Measurements from ENCODE around the gene SLC24A3. TPM values are rescaled to one million over a fixed set of nuclear protein-coding genes. Genes with fewer than 3 reads are reported as not detected.

The SLC24A3 gene
- total RNA-seq, 1 experiment from 2014 or later: not detected

- DNase-seq (ENCODE audit: low spot score): no peak
These were observed 29.0 kb downstream of the SLC24A3 start for GRCh38 chr20:19241440-19241839.

DNA sequence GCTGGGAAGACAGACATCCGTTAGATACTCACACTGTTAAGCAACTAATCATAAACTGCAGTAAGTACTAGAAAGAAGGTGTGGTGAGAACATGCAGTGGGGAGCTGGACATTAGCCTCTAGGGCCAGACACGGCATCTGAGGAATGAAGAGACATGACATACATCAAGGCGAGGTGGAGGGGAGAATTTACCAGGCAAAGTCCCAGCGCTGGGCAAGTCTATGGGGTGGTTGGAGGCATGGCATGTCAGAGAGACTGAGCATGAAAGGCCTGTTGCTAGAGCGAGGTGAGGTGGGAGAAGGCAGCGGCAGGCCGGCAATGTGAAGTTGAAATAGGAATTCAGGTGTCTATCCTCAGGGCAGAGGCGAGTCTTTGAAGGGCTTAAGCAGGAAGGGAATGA lies 31.8 kb downstream of the SLC24A3 start:
- no peak for DNase-seq (ENCODE audit: low spot score)

DNA sequence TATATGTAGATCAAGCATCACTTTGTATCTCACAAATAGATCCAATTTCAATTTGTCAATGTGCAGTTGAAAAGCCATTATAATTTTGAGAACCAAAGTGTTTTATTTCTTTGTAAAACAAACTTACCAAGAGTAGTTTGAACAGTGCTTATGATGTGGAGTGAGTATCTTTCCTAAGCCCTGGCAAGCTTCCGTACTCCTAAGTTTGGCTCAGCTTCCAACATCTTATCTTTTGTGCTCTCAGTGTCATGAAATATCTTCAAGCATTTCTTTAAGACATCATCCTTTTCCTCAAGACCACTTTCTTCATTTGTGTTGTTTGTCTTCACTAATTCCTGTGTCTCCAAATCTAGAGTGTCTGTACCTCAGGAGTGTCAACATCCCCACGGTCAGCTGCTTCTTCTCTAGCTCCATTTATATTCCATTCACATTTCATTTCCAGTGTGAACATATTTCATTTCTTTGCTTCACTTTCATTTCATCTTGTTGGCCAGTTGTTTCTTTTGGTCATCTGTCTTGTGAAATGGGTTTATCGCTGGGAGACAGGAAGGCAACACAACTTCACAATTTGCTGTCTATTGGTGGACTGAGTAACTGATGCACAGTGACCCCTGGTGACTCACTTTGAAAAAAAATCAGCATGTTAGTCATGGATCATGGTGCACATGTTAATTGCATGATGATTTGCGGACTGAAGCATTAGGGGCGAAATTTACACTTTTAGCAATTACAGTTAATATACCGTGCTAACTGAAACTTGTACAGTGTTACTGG lies 36.9 kb downstream of the SLC24A3 start:
- peak; percentile 20 for DNase-seq (ENCODE audit: low spot score)

DNA sequence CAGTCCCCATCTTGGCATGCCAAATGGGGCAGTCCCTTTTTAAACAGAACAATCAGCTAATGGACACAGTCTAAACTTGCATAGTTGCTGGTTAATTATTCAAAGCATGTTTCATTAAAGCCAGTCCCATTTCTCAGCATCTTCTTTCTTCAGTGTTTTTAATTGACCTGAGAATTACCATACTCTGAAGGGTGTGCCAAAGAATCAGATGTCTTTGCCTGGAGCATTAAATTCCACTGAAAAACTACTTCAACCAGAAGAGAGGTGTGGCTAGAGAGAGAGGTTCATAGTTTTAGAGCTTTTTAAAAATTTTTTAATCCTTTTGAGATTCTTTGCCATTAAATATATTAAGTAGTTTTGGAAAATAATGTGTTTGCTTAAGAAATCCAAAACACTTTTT lies 37.9 kb downstream of the SLC24A3 start:
- no peak for DNase-seq (ENCODE audit: low spot score)

DNA sequence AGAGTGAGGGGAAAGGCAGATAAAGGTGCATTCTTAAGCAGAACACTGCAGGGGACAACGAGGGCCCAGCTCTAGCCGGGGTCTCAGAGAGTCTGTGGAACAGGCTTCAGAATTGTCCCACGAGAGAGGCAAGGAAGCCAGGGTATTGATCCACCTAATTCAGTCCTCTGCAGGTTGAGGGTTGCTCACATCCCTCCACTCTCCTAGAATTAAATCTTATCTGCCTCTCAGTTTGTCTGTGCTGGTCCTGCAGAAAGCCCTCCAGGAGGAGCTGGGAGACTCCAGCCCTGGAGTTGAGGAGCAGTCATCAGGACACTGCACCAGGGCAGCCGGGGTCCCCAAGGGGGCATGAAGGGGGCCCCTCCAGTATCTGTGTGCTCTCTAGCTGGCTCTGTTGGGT lies 39.1 kb downstream of the SLC24A3 start:
- no peak for DNase-seq (ENCODE audit: low spot score)

DNA sequence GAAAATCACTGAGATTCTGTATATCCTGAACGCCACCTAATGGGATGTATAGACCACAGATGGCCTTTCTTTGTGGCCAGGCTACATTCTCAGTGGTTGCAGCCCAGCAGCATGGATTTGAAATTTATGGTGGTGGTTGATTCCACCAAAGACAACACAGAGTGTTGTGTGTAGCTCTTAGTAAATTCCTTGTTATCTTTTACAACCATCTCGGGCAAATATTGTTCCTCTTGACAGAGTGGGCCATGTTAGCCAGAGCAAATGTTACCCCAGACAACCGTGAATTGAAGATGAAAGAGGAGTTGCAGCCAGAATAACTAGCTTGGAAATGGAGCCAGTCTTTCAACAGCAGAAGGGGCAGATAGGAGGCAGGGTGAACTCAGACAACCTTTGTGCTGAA lies 39.5 kb downstream of the SLC24A3 start:
- no peak for DNase-seq (ENCODE audit: low spot score)

- DNase-seq (ENCODE audit: low spot score): no peak
These were observed 40.1 kb downstream of the SLC24A3 start for GRCh38 chr20:19252451-19253120.

DNA sequence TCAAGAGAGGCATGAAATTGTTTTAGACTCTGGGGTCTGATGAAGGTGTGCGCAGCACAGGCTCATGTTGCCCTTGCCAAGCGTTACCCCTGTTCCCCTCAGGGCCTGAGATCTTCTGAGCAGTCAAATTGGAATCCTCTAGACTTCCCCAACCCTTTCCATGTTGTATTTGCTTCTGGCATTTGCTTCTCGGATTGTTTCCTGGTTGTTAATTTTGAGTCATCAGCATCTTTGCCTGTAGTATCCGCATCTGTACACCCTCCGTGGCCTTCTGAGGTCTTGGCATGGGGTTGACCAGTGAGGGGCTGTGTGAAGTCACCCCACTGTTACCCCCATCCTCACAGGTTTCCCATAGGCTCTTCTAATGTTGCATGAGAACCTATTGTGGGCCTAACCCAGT lies 40.9 kb downstream of the SLC24A3 start:
- no peak for DNase-seq (ENCODE audit: low spot score)

DNA sequence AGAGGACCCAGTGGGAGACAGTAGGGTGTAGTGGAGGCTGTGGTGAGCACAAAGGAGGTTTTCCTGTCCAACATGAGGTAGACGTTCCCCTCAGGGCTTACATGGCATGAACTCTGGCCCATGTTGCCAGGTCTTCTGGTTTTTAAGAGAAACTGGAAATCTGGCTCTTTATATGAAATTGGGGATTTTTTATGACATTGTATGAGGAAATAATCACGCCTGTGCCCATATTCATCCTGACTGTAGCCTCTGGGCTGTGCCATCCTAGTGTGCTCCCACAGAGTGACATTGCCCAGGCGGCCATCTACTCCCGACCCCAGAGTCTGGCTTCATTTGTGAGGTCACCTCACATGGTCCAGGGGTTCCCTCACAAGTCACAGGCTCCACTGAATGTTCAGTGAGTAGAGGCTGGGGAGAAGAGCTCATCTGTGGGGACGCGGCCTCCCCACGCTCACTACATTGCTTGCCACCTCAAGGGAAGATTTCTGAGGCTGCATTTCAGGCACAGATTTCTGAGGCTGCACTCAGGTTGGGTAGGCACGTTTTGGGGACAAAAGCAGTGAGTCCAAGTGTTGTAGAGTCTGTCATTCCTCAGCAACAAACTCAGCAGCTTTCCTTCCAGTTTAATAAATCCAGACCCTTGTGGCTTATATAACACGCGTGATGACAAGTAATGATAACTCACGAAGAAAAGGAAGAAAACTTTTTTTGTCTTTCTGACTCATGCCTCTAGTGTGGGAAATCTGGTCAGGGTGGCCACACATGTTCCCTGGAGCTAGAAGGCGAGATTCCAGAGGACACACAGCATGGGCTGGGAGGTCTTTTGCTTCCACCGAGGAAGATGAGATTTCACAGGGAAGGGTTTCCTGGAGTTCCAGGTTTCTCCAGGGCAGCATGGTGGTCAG lies 41.7 kb downstream of the SLC24A3 start:
- DNase-seq (ENCODE audit: low spot score): no peak

DNA sequence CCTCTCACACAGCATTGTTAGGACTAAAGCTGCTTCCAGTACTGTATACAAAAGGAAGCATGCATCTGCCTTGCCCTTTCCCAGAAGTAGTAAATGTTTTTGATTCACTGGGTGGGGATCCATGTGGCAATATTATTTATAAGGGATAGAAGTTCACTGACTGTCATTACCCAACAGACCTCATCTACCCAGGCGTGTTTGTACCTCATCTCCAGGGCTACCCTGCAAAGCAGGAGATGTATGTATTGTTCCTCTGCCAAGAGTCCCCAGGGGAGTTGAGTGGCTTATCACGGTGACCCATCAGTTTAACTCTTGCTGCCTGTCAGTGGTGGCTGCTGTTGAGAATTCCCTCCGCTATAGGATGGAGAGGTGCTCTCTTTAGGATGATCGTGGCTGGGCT lies 42.5 kb downstream of the SLC24A3 start:
- DNase-seq (ENCODE audit: low spot score): no peak

- DNase-seq (ENCODE audit: low spot score): no peak
These were observed 43.6 kb downstream of the SLC24A3 start for GRCh38 chr20:19256085-19256484.

DNA sequence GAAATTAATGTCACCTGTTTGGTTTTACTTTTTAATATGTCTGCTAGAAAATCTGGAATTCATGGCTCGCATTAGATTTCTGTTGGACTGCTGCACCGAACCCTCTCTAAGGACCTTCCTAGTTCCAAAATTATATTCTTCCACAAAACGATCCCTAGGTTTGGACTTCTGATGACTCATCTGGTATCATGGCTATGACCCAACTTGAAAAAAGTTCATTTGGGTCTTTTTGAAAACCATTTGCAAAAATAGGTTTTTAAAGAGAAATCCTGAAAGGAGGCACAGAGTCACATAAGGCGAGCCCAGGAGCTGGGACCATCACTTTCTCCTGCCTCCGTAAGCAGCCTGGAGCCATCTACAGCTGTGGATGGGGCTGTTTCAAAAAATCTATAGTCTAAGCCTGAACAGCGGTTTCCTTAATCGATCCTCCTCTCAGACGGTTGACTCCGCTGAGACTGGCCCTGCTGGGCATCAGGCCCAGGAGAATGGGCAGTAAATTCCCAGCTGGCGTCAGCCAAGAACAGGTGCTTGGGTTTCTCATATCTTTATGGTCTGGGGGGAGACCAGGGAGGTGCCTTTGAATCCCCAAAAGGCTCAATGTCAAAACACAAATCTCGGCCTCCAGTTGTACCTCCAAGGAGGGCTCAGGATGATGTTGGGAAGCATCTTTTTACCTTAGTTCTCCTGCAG lies 44.6 kb downstream of the SLC24A3 start:
- no peak for DNase-seq (ENCODE audit: low spot score)

GRCh38 chr20:19257865-19258264 lies 45.4 kb downstream of the SLC24A3 start:
- no peak for DNase-seq (ENCODE audit: low spot score)

GRCh38 chr20:19259141-19259591 lies 46.7 kb downstream of the SLC24A3 start:
- no peak for DNase-seq (ENCODE audit: low spot score)

GRCh38 chr20:19260412-19261090 lies 48.1 kb downstream of the SLC24A3 start:
- no peak for DNase-seq (ENCODE audit: low spot score)

GRCh38 chr20:19264191-19264590 lies 51.7 kb downstream of the SLC24A3 start:
- no peak for DNase-seq (ENCODE audit: low spot score)

- DNase-seq (ENCODE audit: low spot score): no peak
These were observed 53.4 kb downstream of the SLC24A3 start for GRCh38 chr20:19265646-19266374.

DNA sequence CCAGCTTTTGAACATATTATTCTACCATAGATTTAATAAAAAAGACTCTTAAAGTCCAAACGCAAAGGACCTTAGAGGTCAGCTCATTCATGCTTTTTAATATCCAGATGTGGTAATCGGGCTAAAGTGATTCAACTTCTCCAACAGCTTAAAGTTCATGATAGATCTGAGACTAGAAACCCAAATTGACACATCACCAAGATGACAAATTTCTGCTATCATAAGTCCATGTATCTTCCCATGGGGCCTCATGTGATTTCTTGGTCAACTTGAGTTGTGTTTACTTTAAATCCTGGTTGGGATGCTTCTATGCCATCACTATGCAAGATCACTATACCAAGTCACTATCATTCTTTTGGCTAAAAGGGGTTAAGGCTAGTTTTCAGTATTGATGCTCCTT lies 56.0 kb downstream of the SLC24A3 start:
- no peak for DNase-seq (ENCODE audit: low spot score)

DNA sequence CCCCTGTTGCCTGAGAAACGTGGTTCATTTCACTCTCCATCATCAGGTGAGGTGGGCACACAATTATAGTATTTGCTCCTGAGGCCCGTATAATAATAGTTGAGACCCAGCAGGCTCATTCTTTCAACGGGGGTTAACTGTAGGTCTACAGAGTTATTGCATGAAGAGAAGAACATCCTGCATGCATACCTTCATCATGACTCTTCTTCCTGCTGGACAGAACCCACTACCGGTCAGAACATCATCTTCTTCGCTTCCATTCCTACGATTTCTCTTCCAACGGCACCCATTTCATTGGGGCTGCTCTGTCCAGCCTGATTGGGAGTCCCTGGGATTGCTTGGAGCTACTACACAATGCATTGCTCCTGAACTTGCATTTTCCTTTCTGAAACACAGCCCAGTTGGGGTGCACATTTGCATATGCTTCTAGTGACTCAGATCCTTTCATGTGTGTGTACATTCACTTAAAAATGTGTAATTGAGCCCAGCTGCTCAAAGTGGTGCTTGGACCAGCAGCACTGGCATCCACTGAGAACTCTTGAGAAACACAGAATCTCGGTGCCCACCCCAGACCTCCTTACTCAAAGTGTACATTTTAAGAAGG lies 57.4 kb downstream of the SLC24A3 start:
- DNase-seq (ENCODE audit: low spot score): no peak
